ENCODE results near the gene SPRR5. TPM values are rescaled to one million over a fixed set of nuclear protein-coding genes. Genes with fewer than 3 reads are reported as not detected.

SPRR5 gene
- total and polyA plus RNA-seq, 4 donors, result not detected

DNA sequence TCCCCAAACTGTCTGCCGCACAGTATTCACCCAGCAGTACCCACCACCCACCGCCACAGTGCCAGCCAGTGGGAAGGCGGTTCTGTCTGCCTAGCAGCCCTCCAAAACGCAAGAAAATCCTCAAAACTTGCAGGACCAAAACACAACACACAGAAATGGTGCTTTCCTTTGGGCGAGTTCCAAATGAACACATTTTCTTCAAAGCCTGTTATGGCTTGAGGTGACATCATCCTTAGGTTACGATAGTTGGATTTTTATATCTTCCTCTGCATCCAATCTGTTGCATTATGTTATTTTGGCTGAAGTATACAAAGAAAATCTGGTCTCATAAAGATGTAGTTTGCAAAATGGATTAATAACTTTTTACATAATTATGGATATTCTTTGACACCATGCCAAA, 46.2 kb downstream of the SPRR5 start:
- DNase-seq (ENCODE audit: low spot score), result no peak
- Histone ChIP-seq H3K9ac (ENCODE audit: low read depth in 1 of 2, low read length in 2 of 2) (no peak overlapping the region), H3K27me3 (ENCODE audit: control insufficient read depth in 4 of 4, insufficient read depth in 4 of 4, low read length in 3 of 4) (peaks cover 0 to 3% (median 0%) of the 10 kb centered on the region in 4 donors), H3K9me3 (ENCODE audit: control insufficient read depth in 4 of 4, low read length in 3 of 4) (no peaks in the 10 kb centered on the region), H3K27ac (ENCODE audit: low read depth in 1 of 2, low read length in 2 of 2) (no peak overlapping the region), H3K4me1 (ENCODE audit: control insufficient read depth in 4 of 4, insufficient read depth in 4 of 4, low read length in 3 of 4) (no peaks in the 10 kb centered on the region), H3K4me3 (ENCODE audit: low read depth in 1 of 3, low read length in 3 of 3) (no peak overlapping the region), H3K36me3 (ENCODE audit: control insufficient read depth in 4 of 4, insufficient read depth in 3 of 4, low read depth in 1 of 4, low read length in 3 of 4) (no peaks in the 10 kb centered on the region)
- 74% methylated on average over 6 of the region's 6 CpGs for WGBS
- TF ChIP-seq, protein P1, sequence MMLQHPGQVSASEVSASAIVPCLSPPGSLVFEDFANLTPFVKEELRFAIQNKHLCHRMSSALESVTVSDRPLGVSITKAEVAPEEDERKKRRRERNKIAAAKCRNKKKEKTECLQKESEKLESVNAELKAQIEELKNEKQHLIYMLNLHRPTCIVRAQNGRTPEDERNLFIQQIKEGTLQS (IDR thresholded peaks at IDR 0.05), result no peak
- TF ChIP-seq, protein P2, sequence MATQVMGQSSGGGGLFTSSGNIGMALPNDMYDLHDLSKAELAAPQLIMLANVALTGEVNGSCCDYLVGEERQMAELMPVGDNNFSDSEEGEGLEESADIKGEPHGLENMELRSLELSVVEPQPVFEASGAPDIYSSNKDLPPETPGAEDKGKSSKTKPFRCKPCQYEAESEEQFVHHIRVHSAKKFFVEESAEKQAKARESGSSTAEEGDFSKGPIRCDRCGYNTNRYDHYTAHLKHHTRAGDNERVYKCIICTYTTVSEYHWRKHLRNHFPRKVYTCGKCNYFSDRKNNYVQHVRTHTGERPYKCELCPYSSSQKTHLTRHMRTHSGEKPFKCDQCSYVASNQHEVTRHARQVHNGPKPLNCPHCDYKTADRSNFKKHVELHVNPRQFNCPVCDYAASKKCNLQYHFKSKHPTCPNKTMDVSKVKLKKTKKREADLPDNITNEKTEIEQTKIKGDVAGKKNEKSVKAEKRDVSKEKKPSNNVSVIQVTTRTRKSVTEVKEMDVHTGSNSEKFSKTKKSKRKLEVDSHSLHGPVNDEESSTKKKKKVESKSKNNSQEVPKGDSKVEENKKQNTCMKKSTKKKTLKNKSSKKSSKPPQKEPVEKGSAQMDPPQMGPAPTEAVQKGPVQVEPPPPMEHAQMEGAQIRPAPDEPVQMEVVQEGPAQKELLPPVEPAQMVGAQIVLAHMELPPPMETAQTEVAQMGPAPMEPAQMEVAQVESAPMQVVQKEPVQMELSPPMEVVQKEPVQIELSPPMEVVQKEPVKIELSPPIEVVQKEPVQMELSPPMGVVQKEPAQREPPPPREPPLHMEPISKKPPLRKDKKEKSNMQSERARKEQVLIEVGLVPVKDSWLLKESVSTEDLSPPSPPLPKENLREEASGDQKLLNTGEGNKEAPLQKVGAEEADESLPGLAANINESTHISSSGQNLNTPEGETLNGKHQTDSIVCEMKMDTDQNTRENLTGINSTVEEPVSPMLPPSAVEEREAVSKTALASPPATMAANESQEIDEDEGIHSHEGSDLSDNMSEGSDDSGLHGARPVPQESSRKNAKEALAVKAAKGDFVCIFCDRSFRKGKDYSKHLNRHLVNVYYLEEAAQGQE (IDR thresholded peaks at IDR 0.05), result no peak
- TF ChIP-seq HNF4A (conservative IDR thresholded peaks at IDR 0.05), result no peak
- TF ChIP-seq TAF1 (conservative IDR thresholded peaks at IDR 0.05), result no peak
- no peak for TF ChIP-seq HNF4G (IDR thresholded peaks at IDR 0.05)

DNA sequence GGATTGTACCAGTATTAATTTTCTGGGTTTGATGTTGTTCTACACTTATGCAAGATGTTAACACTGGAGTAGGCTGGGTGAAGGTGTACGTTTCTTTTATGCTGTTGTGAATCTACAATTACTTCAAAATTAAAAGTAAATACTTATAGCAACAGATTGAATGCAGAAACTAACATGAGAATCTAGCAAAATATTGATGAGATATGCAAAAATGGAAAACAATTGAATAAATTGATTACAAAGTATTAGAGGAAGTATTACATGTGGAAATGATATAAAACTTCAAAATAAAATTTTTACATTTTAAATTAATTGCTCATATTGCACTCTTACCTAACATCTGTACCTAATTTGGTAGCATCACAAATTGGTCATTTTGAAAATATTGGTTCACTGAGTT, 48.8 kb downstream of the SPRR5 start:
- H3K36me3 ChIP-seq (ENCODE audit: control insufficient read depth in 4 of 4, insufficient read depth in 3 of 4, low read depth in 1 of 4, low read length in 3 of 4), result no peaks in the 10 kb centered on the region
- no peak overlapping the region for H3K4me3 ChIP-seq (ENCODE audit: low read depth in 1 of 3, low read length in 3 of 3)
- no peak for DNase-seq (ENCODE audit: low spot score)
- peaks cover 0 to 3% (median 0%) of the 10 kb centered on the region in 4 donors for H3K27me3 ChIP-seq (ENCODE audit: control insufficient read depth in 4 of 4, insufficient read depth in 4 of 4, low read length in 3 of 4)
- no peak overlapping the region for H3K9ac ChIP-seq (ENCODE audit: low read depth in 1 of 2, low read length in 2 of 2)
- no peak overlapping the region for H3K27ac ChIP-seq (ENCODE audit: low read depth in 1 of 2, low read length in 2 of 2)
- no peaks in the 10 kb centered on the region for H3K9me3 ChIP-seq (ENCODE audit: control insufficient read depth in 4 of 4, low read length in 3 of 4)
- 55% methylated on average over 1 of the region's 1 CpG for WGBS
- no peaks in the 10 kb centered on the region for H3K4me1 ChIP-seq (ENCODE audit: control insufficient read depth in 4 of 4, insufficient read depth in 4 of 4, low read length in 3 of 4)
- TF ChIP-seq RXRA (IDR thresholded peaks at IDR 0.05), result no peak
- no peak for TF ChIP-seq HNF4G (IDR thresholded peaks at IDR 0.05)

DNA sequence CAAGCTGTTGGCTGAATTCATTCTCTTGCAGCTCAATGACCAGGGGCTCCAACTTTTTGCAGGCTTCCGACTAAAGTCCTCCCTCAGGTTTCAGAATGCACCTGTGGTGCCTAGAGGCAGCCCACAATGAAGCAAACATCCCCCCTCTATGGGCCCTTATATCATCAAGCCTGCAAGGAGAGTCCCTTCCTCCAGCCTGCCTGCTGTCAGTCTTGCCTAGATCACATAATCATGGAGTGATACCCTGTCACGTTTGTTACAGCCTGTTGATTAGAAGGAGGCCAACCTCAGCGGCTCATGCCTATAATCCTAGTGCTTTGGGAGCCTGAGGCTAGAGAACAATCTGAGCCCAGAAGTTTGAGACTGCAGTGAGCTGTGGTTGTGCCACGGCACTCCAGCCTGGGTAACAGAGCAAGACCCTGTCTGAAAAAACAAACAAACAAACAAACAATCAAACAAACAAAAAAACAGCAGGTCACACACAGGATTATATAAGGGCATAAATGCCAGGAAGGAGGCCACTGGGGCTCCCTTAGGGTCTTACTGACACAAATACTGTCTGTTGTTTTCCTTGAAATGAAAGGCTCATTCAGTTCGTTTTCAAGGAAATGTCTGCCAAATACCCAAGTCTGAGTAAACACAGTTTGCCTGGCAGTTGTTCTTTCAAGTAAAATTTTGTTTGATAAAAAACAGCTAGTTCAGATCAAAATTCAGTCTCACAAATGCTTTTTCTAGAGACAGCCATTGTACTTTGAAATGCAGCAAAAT, 49.8 kb downstream of the SPRR5 start:
- no peak overlapping the region for H3K4me3 ChIP-seq (ENCODE audit: low read depth in 1 of 3, low read length in 3 of 3)
- H3K4me1 ChIP-seq (ENCODE audit: control insufficient read depth in 4 of 4, insufficient read depth in 4 of 4, low read length in 3 of 4), result no peaks in the 10 kb centered on the region
- DNase-seq (ENCODE audit: low spot score), result no peak
- peaks cover 0 to 2% (median 0%) of the 10 kb centered on the region in 4 donors for H3K27me3 ChIP-seq (ENCODE audit: control insufficient read depth in 4 of 4, insufficient read depth in 4 of 4, low read length in 3 of 4)
- 34% methylated on average over 5 of the region's 5 CpGs for WGBS
- H3K36me3 ChIP-seq (ENCODE audit: control insufficient read depth in 4 of 4, insufficient read depth in 3 of 4, low read depth in 1 of 4, low read length in 3 of 4), result no peaks in the 10 kb centered on the region
- H3K9me3 ChIP-seq (ENCODE audit: control insufficient read depth in 4 of 4, low read length in 3 of 4), result no peaks in the 10 kb centered on the region
- TF ChIP-seq FOXA1 (IDR thresholded peaks at IDR 0.05) (no peak), RAD21 (IDR thresholded peaks at IDR 0.05) (no peak), NR2F2 (IDR thresholded peaks at IDR 0.05) (no peak)
- H3K27ac ChIP-seq (ENCODE audit: low read depth in 1 of 2, low read length in 2 of 2), result no peak overlapping the region
- no peak overlapping the region for H3K9ac ChIP-seq (ENCODE audit: low read depth in 1 of 2, low read length in 2 of 2)

DNA sequence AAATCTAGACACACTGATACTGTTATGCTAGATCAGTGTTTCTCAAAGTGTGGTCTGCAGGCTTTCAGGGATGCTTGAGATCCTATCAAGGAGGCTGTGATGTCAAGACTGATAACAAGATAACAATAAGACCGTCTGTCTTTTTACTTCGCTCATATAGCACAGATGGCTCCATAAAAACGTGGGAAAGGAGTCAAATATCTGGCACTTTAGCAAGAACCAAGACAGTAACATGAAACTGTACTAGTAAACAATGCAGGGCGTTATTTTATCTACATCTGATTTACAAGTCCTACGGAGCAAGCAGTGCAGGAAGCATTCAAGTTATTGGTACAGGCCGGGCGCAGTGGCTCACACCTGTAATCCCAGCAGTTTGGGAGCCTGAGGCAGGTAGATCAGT, 50.9 kb downstream of the SPRR5 start:
- Histone ChIP-seq H3K4me1 (ENCODE audit: control insufficient read depth in 4 of 4, insufficient read depth in 4 of 4, low read length in 3 of 4) (no peaks in the 10 kb centered on the region), H3K9ac (ENCODE audit: low read depth in 1 of 2, low read length in 2 of 2) (no peak overlapping the region), H3K36me3 (ENCODE audit: control insufficient read depth in 4 of 4, insufficient read depth in 3 of 4, low read depth in 1 of 4, low read length in 3 of 4) (no peaks in the 10 kb centered on the region), H3K9me3 (ENCODE audit: control insufficient read depth in 4 of 4, low read length in 3 of 4) (no peaks in the 10 kb centered on the region), H3K27ac (ENCODE audit: low read depth in 1 of 2, low read length in 2 of 2) (no peak overlapping the region), H3K27me3 (ENCODE audit: control insufficient read depth in 4 of 4, insufficient read depth in 4 of 4, low read length in 3 of 4) (no peaks in the 10 kb centered on the region), H3K4me3 (ENCODE audit: low read depth in 1 of 3, low read length in 3 of 3) (no peak overlapping the region)
- DNase-seq (ENCODE audit: low spot score), result no peak
- TF ChIP-seq, protein P3, sequence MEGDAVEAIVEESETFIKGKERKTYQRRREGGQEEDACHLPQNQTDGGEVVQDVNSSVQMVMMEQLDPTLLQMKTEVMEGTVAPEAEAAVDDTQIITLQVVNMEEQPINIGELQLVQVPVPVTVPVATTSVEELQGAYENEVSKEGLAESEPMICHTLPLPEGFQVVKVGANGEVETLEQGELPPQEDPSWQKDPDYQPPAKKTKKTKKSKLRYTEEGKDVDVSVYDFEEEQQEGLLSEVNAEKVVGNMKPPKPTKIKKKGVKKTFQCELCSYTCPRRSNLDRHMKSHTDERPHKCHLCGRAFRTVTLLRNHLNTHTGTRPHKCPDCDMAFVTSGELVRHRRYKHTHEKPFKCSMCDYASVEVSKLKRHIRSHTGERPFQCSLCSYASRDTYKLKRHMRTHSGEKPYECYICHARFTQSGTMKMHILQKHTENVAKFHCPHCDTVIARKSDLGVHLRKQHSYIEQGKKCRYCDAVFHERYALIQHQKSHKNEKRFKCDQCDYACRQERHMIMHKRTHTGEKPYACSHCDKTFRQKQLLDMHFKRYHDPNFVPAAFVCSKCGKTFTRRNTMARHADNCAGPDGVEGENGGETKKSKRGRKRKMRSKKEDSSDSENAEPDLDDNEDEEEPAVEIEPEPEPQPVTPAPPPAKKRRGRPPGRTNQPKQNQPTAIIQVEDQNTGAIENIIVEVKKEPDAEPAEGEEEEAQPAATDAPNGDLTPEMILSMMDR (IDR thresholded peaks at IDR 0.05; ENCODE audit: low read depth, low read length, missing input control), result no peak
- 54% methylated on average over 7 of the region's 7 CpGs for WGBS

Measured in liver (tissue), 9 donors.